GM12872 (cell line): ENCODE measurements around the gene LCE6A.

ENCODE experiments used
- CTCF ChIP-seq: IDR thresholded peaks from 3 replicates; pipeline ENCODE4 v1.5.1; 2011; ENCODE audit warnings: low read depth, mild to moderate bottlenecking, low read length, moderate library complexity; ENCODE audit not compliant: insufficient read depth

LCE6A gene

GRCh38 chr1:152884506-152884905 lies 41.9 kb downstream of the LCE6A start:
- no peak for TF ChIP-seq CTCF

GRCh38 chr1:152884966-152885624 lies 42.4 kb downstream of the LCE6A start:
- TF ChIP-seq CTCF = no peak

- no peak for TF ChIP-seq CTCF
These were observed 43.4 kb downstream of the LCE6A start for GRCh38 chr1:152886085-152886484.

GRCh38 chr1:152886758-152887409 lies 44.2 kb downstream of the LCE6A start:
- no peak for TF ChIP-seq CTCF

- TF ChIP-seq CTCF = no peak
These were observed 45.5 kb downstream of the LCE6A start for GRCh38 chr1:152888126-152888525.
